A549 (cell line): ENCODE data around the gene PRSS2. TPM values are rescaled to one million over a fixed set of nuclear protein-coding genes. Genes with fewer than 3 reads are reported as not detected.
A peak's percentile ranks its signal among the peaks of the same experiment; 100 is the strongest.

Experiments
- ATAC-seq, 2 experiments: fragments of 200-7000 bp in 1 of 2; fragments of >200 bp in 1 of 2; cut with Nextera tagmentation in 1 of 2; cut with Tn5 transposase in 1 of 2; 3 replicates each; pipeline versions ENCODE4 v1.8.0 to v1.9.1; 2018 to 2020; ENCODE audit warnings: mild to moderate bottlenecking in 1 of 2, moderate library complexity in 1 of 2
- CTCF ChIA-PET: fragments of 300-600 bp; sonication (Branson Sonifier 250); formaldehyde crosslinking; extraction: SDS; loops from one replicate; lab custom pipeline; 2021; ENCODE audit warnings: antibody characterized with exemption, inconsistent platforms; lab: Yijun Ruan, JAX
- POLR2A ChIA-PET: fragments of 350-600 bp; formaldehyde crosslinking; extraction: SDS; loops from one replicate; lab custom pipeline; 2021; ENCODE audit warnings: antibody characterized with exemption, inconsistent platforms; lab: Yijun Ruan, JAX
- DNase-seq, 2 experiments: peaks; one replicate each; pipeline versions ENCODE4 v3.0.0 to v3.0.0-alpha.2; 2011 to 2016; ENCODE audit warnings: low read depth in 1 of 2, low spot score in 1 of 2
- FAIRE-seq: peaks from 2 replicates; lab custom pipeline; 2011; peaks lifted over from hg19 to GRCh38; lab: Jason Lieb, UNC
- H3K27ac ChIP-seq, 2 experiments: fragments of >200 bp; sonication (Bioruptor Twin); formaldehyde crosslinking; 3 replicates each; pipeline ENCODE4 v1.5.1; 2016 to 2017
- H3K4me1 ChIP-seq: fragments of >200 bp; sonication (Bioruptor Twin); formaldehyde crosslinking; 3 replicates; pipeline ENCODE4 v1.6.1; 2016
- H3K4me2 ChIP-seq: fragments of >200 bp; sonication (Bioruptor Twin); formaldehyde crosslinking; 3 replicates; pipeline ENCODE4 v1.6.1; 2016
- H3K4me3 ChIP-seq: fragments of >200 bp; sonication (Bioruptor Twin); formaldehyde crosslinking; 3 replicates; pipeline ENCODE4 v1.5.1; 2016
- H3K9me3 ChIP-seq: fragments of >200 bp; sonication (Bioruptor Twin); formaldehyde crosslinking; 3 replicates; pipeline ENCODE4 v1.6.1; 2016
- BHLHE40 ChIP-seq: IDR thresholded peaks from 2 replicates; pipeline ENCODE4 v1.6.1; 2012; ENCODE audit warnings: low read depth, low read length, inconsistent platforms
- CHD2 ChIP-seq: fragments of 150-350 bp; IDR thresholded peaks from 2 replicates; pipeline ENCODE4 v1.6.1; 2014; ENCODE audit warnings: low read length; ENCODE audit not compliant: partially characterized antibody
- CHD4 ChIP-seq: fragments of 200-600 bp; sonication (generic); IDR thresholded peaks from 2 replicates; pipeline ENCODE4 v1.6.1; 2016; ENCODE audit warnings: antibody characterized with exemption, mild to moderate bottlenecking, borderline replicate concordance
- EHF ChIP-seq: fragments of 250-450 bp; sonication (Bioruptor Pico); IDR thresholded peaks from 2 replicates; pipeline ENCODE4 v1.5.0; 2020; ENCODE audit warnings: mild to moderate bottlenecking
- ELK1 ChIP-seq: fragments of 150-350 bp; IDR thresholded peaks from 2 replicates; pipeline ENCODE4 v1.6.1; 2014; ENCODE audit warnings: low read depth, mild to moderate bottlenecking, low read length
- EP300 ChIP-seq, 2 experiments: fragments of >200 bp; sonication (Bioruptor Twin); formaldehyde crosslinking; IDR thresholded peaks; 2 replicates in 1 of 2; 3 replicates in 1 of 2; pipeline ENCODE4 v1.6.1; 2016 to 2017
- ESRRA ChIP-seq: fragments of 150-350 bp; IDR thresholded peaks from 2 replicates; pipeline ENCODE4 v1.6.1; 2014; ENCODE audit warnings: mild to moderate bottlenecking, low read length, borderline replicate concordance
- FOSB ChIP-seq: fragments of 250-450 bp; sonication (Bioruptor Pico); IDR thresholded peaks from 2 replicates; pipeline ENCODE4 v1.5.0; 2020; ENCODE audit warnings: mild to moderate bottlenecking, moderate library complexity
- HDAC2 ChIP-seq: fragments of 200-600 bp; sonication (generic); IDR thresholded peaks from 2 replicates; pipeline ENCODE4 v1.6.1; 2016
- HES2 ChIP-seq: fragments of >200 bp; sonication (Bioruptor Twin); formaldehyde crosslinking; IDR thresholded peaks from 2 replicates; pipeline ENCODE4 v1.6.1; 2016
- HEYL ChIP-seq: fragments of 250-450 bp; sonication (Bioruptor Pico); IDR thresholded peaks from 2 replicates; pipeline ENCODE4 v1.8.0; 2021; ENCODE audit warnings: mild to moderate bottlenecking, moderate library complexity
- HOXA7 ChIP-seq: fragments of 250-450 bp; sonication (Bioruptor Pico); IDR thresholded peaks from 2 replicates; pipeline ENCODE4 v1.5.0; 2020; ENCODE audit warnings: mild to moderate bottlenecking, moderate library complexity
- HOXB13 ChIP-seq: fragments of 250-450 bp; sonication (Bioruptor Pico); IDR thresholded peaks from 2 replicates; pipeline ENCODE4 v1.5.0; 2020; ENCODE audit warnings: low read depth, mild to moderate bottlenecking, moderate library complexity
- JUN ChIP-seq, 2 experiments: fragments of >200 bp; sonication (Bioruptor Twin); formaldehyde crosslinking; IDR thresholded peaks; 2 replicates in 1 of 2; 3 replicates in 1 of 2; pipeline ENCODE4 v1.6.1; 2016 to 2017
- NFE2L2 ChIP-seq: fragments of 150-350 bp; conservative IDR thresholded peaks from 2 replicates; pipeline ENCODE4 v1.6.1; 2014; ENCODE audit warnings: low read length
- POLR2AphosphoS2 ChIP-seq: conservative IDR thresholded peaks from 2 replicates; pipeline ENCODE4 v1.6.1; 2012; ENCODE audit warnings: low read length, improper control_type of control experiment, inconsistent platforms
- RARB ChIP-seq: fragments of 250-450 bp; sonication (Bioruptor Pico); IDR thresholded peaks from 2 replicates; pipeline ENCODE4 v1.8.0; 2021; ENCODE audit warnings: mild to moderate bottlenecking, moderate library complexity
- REST ChIP-seq: fragments of 200-600 bp; sonication (generic); IDR thresholded peaks from 2 replicates; pipeline ENCODE4 v1.6.1; 2016; ENCODE audit warnings: antibody characterized with exemption, mild to moderate bottlenecking, moderate library complexity
- RNF2 ChIP-seq: fragments of 200-600 bp; sonication (generic); IDR thresholded peaks from 2 replicates; pipeline ENCODE4 v1.6.1; 2016; ENCODE audit warnings: low read depth, mild to moderate bottlenecking, antibody characterized with exemption, moderate library complexity, borderline replicate concordance
- SMC3 ChIP-seq: fragments of >200 bp; sonication (Bioruptor Twin); formaldehyde crosslinking; IDR thresholded peaks from 3 replicates; pipeline ENCODE4 v1.6.1; 2018; ENCODE audit warnings: inconsistent platforms
- SREBF2 ChIP-seq: fragments of 450-650 bp; IDR thresholded peaks from 2 replicates; pipeline ENCODE4 v1.6.1; 2014; ENCODE audit warnings: mild to moderate bottlenecking, moderate library complexity
- ZNF302 ChIP-seq: fragments of 250-450 bp; sonication (Bioruptor Pico); IDR thresholded peaks from 2 replicates; pipeline ENCODE4 v1.9.0; 2021; ENCODE audit warnings: inconsistent platforms, mild to moderate bottlenecking, moderate library complexity
- WGBS: methylation state at CpG from one replicate; pipeline ENCODE4 v1.1.6; 2017; ENCODE audit errors: missing lambda C conversion rate; 5-methylcytosine and 5-hydroxymethylcytosine counted together
- polyA plus RNA-seq, 4 experiments: library from polyadenylated mRNA; depleted of rRNA in 3 of 4; stranded (reverse); fragments of >200 nt; fragmentation: RNase III in 1 of 4; extraction: RNeasy Plus Mini Kit Qiagen cat#74134 plus additional on column Dnase treatment in 1 of 4; gene quantifications; 2 replicates in 3 of 4; 3 replicates in 1 of 4; pipeline ENCODE4 v1.2.3, GENCODE V29; 2011 to 2017
- TF ChIP-seq, protein P1 (sequence below): IDR thresholded peaks from 2 replicates; pipeline ENCODE4 v1.6.1; 2012
- TF ChIP-seq, protein P2 (sequence below): fragments of 450-650 bp; IDR thresholded peaks from 2 replicates; pipeline ENCODE4 v1.6.1; 2014; ENCODE audit warnings: antibody characterized with exemption
- TF ChIP-seq, protein P3 (sequence below): fragments of 250-450 bp; sonication (Bioruptor Pico); IDR thresholded peaks from 2 replicates; pipeline ENCODE4 v1.5.0; 2020; ENCODE audit warnings: low read depth, mild to moderate bottlenecking, moderate library complexity
- TF ChIP-seq, protein P4 (sequence below): fragments of >200 bp; sonication (Bioruptor Twin); formaldehyde crosslinking; IDR thresholded peaks from 3 replicates; pipeline ENCODE4 v1.5.1; 2016

PRSS2 gene
- polyA plus RNA-seq, 2 of the 4 experiments (the other 2 are of a cell fraction) = not detected

- Histone ChIP-seq H3K4me3 (no peak overlapping the region), H3K9me3 (no peaks in the 10 kb centered on the region), H3K4me1 (0 out of 3 replicates have a peak, but pooled peaks cover 4% of the 10 kb centered on the region), H3K27ac (no peak overlapping the region), H3K4me2 (no peak overlapping the region)
- whole genome bisulfite sequencing = 19% methylated on average over 7 of the region's 7 CpGs
- ATAC-seq (peak in 1 of 2 experiments; percentile 21; a peak in 1 of 6 replicates), DNase-seq (no peak), FAIRE-seq (no peak)
- ChIA-PET POLR2A (no interaction called here), CTCF (interaction anchor here (0.6 to 5.9 kb wide), 22 partner anchors 9 to 397 kb away, joined by 3 to 101 read pairs (median 12); partner anchors contain the start of gene PRSS2)
- no peak for TF ChIP-seq HEYL (CRISPR knock-in tag)
- TF ChIP-seq CHD4 = no peak
- TF ChIP-seq HOXA7 (CRISPR knock-in tag) = no peak
- TF ChIP-seq BHLHE40 = no peak
- TF ChIP-seq RNF2 = no peak
- no peak for TF ChIP-seq ELK1
- TF ChIP-seq EHF = no peak
- TF ChIP-seq, protein P1, sequence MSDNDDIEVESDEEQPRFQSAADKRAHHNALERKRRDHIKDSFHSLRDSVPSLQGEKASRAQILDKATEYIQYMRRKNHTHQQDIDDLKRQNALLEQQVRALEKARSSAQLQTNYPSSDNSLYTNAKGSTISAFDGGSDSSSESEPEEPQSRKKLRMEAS = no peak
- no peak for TF ChIP-seq HOXB13
- TF ChIP-seq, protein P2, sequence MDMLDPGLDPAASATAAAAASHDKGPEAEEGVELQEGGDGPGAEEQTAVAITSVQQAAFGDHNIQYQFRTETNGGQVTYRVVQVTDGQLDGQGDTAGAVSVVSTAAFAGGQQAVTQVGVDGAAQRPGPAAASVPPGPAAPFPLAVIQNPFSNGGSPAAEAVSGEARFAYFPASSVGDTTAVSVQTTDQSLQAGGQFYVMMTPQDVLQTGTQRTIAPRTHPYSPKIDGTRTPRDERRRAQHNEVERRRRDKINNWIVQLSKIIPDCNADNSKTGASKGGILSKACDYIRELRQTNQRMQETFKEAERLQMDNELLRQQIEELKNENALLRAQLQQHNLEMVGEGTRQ = no peak
- no peak for TF ChIP-seq POLR2AphosphoS2
- TF ChIP-seq SREBF2 = no peak
- no peak for TF ChIP-seq ESRRA
- TF ChIP-seq, protein P3, sequence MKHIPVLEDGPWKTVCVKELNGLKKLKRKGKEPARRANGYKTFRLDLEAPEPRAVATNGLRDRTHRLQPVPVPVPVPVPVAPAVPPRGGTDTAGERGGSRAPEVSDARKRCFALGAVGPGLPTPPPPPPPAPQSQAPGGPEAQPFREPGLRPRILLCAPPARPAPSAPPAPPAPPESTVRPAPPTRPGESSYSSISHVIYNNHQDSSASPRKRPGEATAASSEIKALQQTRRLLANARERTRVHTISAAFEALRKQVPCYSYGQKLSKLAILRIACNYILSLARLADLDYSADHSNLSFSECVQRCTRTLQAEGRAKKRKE = no peak
- TF ChIP-seq FOSB (CRISPR knock-in tag) = no peak
- TF ChIP-seq RARB (CRISPR knock-in tag) = no peak
- no peak for TF ChIP-seq NFE2L2
Measured at GRCh38 chr7:142784096-142784495, 13.3 kb downstream of the PRSS2 start.

- no peak for DNase-seq
- no peak overlapping the region for H3K4me3 ChIP-seq
- ChIA-PET CTCF (interaction anchor here (0.7 to 5.9 kb wide), 10 partner anchors 8 to 284 kb away, joined by 3 to 101 read pairs (median 18); partner anchors contain the start of genes PRSS1 and PRSS2), POLR2A (no interaction called here)
- no peak overlapping the region for H3K4me2 ChIP-seq
- H3K27ac ChIP-seq = no peak overlapping the region
- no peak for FAIRE-seq
- no peaks in the 10 kb centered on the region; the same call in 2 of the 3 replicates for H3K9me3 ChIP-seq
- 0 out of 3 replicates have a peak, but pooled peaks cover 4% of the 10 kb centered on the region for H3K4me1 ChIP-seq
- no peak for TF ChIP-seq EP300 (IDR thresholded peaks at IDR 0.05)
- TF ChIP-seq JUN (IDR thresholded peaks at IDR 0.05) = no peak
- TF ChIP-seq CHD2 = no peak
- WGBS = 25% methylated on average over 8 of the region's 8 CpGs
- ATAC-seq = no peak
Measured at GRCh38 chr7:142784716-142785115, 13.9 kb downstream of the PRSS2 start.

DNA sequence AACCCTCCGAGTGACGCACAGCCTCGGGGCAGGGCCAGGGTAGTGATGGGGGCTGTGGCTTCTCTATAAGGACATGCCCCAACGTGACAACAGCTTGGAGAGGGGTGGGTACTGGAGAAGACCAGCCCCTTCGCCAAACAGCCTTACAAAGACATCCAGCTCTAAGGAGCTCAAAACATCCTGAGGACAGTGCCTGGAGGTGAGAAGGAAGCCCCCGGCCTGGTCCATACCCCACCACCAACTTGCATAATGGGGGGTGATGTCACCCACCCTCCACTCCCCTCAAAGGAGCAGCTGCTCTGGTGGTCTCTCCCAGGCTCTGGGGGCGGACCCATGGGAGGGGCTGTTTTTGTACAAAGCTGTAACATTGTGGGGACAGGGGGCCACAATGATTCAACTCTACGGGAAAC, 15.1 kb downstream of the PRSS2 start:
- H3K27ac ChIP-seq = no peak overlapping the region
- no peak for ATAC-seq
- H3K4me1 ChIP-seq = 0 out of 3 replicates have a peak, but pooled peaks cover 4% of the 10 kb centered on the region
- WGBS = 33% methylated on average over 7 of the region's 8 CpGs
- POLR2A ChIA-PET = interaction anchor here (0.6 kb wide), 1 partner anchor 244 kb away, joined by 4 read pairs; no protein-coding TSS in a partner anchor
- H3K4me2 ChIP-seq = no peak overlapping the region
- no peak for DNase-seq
- no peak for FAIRE-seq
- H3K4me3 ChIP-seq = no peak overlapping the region
- CTCF ChIA-PET = interaction anchor here (1.1 to 5.8 kb wide), 5 partner anchors 9 to 270 kb away, joined by 3 to 66 read pairs (median 8); no protein-coding TSS in a partner anchor
- no peaks in the 10 kb centered on the region; the same call in 2 of the 3 replicates for H3K9me3 ChIP-seq
- no peak for TF ChIP-seq SMC3
- no peak for TF ChIP-seq REST
- no peak for TF ChIP-seq HES2
- TF ChIP-seq ZNF302 (CRISPR knock-in tag) = no peak
- no peak for TF ChIP-seq EP300 (IDR thresholded peaks at IDR 0.05)
- no peak for TF ChIP-seq NFE2L2
- TF ChIP-seq, protein P4, sequence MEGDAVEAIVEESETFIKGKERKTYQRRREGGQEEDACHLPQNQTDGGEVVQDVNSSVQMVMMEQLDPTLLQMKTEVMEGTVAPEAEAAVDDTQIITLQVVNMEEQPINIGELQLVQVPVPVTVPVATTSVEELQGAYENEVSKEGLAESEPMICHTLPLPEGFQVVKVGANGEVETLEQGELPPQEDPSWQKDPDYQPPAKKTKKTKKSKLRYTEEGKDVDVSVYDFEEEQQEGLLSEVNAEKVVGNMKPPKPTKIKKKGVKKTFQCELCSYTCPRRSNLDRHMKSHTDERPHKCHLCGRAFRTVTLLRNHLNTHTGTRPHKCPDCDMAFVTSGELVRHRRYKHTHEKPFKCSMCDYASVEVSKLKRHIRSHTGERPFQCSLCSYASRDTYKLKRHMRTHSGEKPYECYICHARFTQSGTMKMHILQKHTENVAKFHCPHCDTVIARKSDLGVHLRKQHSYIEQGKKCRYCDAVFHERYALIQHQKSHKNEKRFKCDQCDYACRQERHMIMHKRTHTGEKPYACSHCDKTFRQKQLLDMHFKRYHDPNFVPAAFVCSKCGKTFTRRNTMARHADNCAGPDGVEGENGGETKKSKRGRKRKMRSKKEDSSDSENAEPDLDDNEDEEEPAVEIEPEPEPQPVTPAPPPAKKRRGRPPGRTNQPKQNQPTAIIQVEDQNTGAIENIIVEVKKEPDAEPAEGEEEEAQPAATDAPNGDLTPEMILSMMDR = no peak
- TF ChIP-seq HDAC2 = no peak
- no peak for TF ChIP-seq SREBF2
